ENCODE measurements around the gene NAB1.

Gene NAB1

DNA sequence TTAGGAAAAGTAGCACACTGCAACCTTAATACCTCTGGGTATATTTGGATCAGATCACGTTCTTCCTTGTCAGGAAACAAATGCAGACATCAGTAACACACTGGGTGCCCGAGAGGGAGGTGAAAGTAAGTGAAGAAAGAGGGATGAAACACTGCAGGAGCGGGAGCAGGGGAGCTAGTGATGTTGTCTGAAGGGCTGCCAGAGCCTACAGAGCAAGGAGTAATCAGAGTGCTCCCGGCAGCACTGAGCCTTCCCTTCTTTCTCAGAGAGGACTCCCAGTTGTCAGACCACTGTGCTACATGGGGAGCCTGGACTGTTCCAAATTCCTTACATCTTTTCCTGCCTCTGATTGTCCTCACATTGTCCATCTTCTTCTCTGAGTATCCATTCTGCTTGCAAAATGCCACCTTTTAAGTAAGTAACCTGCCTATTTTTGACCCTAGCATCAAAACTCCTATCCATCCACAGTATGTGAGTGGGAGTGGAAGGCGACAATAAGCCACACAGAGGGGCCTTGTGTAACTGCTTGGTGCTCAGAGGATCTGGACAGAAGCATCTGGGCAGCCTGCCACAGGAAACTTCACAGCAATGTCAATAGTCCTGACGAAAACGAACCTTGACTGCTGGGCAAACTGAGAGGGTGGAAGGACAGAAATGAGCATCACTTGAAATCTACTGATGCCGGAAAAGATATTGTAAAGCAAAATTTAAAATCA is 10.8 kb upstream of the NAB1 start:
- no peak for DNase-seq

DNA sequence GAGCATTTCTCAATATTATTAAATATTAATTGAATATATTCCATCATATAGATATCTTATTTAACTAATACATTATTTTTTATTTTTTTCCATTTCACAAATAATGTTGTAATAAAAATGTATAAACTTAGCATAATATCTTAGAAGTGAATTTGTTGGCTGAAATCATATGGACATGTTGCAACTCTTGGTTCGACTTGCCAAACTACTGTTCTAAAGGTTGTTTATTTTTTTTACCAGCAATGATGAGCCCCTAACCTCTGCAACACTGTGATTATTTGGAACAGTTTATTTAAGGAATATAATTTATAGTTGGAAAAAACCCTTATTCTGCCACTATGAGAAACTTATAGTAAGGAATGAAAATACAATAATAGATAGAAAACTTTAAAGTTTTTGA is 8.8 kb upstream of the NAB1 start:
- no peak for DNase-seq

DNA sequence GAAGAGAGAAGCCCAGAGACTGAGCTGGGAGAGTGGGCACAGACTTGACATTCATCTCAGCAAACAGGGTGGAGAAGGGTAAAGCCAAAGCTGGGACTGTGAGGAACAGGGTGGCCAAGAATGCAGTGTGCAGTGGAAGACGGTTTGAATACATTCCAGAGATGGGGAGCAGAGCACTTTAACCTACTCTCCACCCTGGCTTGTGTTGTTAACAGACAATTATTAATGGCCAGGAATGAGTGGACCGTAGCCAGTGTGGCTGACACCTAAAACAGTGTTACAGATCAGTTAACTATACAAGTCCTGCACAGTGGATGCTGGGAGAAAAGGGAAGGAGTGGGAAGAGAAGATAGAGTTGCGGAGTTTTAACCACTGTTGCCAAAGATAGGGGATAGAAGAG is 7.4 kb upstream of the NAB1 start:
- DNase-seq = no peak

DNA sequence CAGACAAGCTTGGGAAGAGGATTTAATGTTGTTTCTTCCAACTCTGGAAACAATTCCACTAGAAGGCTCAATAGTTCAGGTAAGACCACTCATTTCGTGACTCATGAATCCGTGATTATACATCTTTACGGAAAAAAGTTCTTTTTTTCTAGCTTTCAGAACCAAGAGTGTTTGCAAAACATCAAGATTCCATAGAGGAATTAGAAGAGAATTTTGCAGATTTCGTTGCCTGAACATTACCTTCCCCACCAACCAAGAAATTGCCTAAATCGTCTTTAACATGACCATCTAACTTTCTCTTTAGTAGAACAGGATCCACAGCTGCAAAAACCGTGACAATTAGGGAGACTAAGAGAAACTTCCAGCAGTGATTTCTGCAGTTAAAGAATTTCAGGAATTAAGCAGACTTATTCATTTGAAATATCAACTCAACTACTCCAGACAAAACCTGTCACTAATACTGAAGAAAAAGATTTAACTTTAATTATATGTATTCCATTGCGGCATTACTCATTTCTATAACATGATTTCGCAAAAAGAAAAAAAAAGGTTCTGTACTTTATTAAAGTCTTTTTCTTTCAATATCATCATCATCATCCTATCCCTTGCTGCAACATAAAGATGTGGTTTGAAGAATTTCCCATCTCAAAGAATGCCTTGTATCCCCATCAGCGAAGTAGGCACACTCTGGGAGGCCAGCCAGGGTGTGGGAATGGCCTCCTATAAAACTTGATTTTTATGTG is 1.9 kb upstream of the NAB1 start:
- no peak for DNase-seq

DNA sequence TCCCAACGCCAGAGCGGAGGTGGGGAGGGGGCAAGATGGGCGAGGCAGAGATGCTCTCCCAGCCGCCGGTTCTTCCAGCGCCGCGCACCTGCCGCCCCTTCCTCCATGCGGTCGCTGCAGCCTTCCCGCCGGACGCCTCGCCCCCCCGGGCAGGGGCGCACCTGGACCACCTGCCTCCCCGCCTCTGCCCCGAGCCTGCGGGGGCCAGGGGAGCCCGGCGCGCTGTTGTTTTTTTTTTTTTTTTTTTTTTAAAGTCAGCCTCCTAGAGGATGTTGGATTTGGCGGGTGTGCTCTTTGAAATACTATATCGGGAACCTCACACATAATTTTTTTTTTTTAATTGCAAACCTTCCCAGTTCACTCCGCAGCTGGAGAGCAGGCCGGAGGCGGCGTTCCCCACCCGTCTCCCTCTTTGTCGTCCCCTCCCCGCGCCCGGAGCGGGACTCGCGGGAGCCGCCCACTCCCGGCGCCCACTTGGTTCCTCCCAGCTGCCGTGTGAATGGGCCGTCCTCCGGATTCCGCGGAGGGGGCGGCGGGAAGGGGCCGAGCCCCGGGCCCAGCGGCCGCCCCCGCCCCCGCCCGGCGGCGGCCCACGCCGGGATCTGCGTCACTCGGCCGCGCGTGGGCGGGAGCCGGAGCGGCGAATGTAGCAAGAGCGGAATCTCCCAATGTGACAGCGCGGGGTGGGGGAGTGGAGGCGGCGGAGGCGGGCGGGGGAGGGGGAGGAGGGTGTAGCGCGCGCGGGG is 421 bp upstream of the NAB1 start:
- DNase-seq = peak; percentile 81

DNA sequence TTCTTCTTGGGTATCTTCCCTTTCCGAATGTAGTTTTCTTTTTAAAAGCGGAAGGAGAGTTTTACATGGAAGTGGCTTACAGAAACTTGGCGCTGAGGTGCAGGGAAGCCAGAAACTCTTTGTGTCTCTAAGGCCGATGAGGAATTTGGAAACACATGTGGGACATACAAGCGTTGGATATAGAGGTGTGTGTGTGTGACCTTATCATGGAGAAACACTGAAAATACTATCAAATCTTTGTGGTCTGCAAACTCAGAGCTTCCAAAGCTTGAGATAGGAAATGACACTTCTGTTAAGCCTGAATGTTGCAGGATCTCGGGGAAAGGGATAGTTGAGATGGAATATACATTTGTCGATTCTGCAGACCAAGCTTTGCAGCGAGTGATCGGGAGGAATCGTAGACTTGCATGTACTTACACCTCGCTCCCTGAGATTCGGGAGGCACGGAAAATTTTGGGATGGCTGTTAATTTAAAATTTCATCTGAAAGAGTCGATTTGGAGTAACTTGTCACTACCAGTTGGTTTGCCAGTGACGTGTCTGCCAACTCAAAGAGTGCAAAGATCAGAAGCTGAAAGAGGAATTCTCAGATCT is 1.0 kb downstream of the NAB1 start:
- DNase-seq = no peak

DNA sequence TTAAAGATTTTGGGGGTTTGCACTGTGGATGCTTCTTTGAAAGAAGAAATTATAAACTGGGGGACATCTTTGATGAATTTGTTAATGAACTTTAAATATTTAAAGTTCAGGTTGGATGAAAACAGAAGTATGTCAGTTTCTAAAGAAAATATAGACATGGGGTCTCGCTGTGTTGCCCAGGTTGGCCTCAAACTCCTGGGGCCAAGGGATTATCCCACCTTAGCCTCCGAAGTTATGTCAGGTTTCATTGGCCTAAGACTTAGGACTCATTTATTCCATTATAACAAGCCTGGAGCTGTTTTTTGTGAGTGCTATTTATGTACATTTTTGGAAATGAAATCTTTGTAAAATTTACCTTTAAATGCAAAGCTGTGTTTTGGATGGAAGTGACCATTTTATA is 2.5 kb downstream of the NAB1 start:
- no peak for DNase-seq

DNA sequence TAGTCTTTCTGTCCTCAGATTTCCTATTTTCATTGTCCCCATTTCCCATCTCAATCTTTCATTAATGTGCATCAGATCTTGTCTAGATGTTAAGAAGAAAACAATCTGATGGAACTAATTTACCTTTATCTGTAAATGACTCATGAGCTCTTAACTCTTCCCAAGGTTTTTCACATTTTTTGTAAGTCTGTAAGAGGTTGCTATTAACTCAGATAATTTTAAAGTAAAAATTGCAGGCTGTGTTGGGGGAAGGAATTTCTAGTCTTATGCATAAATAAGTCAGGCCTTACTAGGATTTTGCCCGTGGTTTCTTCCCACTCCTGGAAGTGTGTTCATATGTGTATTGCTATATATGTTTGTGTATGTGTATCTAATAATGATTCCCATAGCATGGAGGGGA is 4.3 kb downstream of the NAB1 start:
- DNase-seq = no peak

DNA sequence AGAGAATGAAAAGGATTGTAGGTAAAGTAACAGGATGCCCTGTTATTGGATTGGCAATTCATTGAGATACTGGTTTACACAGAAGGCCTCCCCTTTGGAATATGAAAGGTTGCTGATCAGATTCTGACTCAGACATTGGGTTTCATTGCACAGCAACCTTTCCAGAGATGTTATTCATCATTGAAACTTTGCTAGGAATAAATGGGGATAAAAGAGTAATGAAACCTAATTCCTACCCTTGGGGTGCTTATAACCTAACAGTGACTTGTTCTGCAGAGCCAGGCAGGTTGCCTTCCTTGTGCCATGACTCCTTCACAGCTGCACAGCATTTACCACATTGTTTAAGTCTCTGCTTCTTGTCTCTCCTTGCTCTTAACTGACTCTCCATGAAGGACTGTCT is 5.0 kb downstream of the NAB1 start:
- no peak for DNase-seq

DNA sequence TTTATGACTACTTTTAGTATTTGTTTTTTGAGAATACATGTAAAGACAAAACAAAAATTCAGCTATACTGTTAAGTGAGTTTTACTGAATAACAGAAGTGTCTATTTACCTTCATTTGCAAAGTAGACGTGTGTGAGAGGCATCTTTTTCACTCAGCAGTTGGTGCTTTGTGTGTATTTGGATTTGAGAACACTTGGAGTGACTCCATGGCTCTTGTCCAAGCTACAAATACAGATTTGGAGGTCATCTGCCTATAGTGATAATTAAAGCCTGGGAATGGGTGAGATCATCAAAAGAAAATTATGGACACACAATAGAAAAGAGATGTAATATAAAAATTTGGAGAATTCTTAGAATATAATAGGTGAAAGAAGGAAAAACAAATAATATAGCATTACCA is 6.2 kb downstream of the NAB1 start:
- DNase-seq = no peak

DNA sequence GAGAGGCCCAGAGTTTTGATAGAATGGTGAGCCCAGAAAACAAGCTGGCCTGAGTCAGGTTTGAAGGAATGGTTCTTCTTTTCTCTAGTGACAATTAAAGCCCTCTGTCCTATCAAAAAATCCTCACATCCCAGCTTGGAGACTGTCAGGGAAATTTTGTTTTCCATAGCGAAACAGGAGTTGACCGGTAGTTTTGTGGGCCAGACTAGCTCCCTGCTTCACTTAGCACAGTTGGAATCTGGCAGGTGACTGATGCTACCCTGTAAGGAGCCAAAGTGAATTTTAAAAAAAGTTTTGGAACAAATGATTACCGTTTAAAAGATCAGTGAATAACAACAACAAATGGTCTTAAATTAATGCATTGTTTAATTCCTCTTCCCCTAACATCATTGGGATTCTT is 6.7 kb downstream of the NAB1 start:
- no peak for DNase-seq

DNA sequence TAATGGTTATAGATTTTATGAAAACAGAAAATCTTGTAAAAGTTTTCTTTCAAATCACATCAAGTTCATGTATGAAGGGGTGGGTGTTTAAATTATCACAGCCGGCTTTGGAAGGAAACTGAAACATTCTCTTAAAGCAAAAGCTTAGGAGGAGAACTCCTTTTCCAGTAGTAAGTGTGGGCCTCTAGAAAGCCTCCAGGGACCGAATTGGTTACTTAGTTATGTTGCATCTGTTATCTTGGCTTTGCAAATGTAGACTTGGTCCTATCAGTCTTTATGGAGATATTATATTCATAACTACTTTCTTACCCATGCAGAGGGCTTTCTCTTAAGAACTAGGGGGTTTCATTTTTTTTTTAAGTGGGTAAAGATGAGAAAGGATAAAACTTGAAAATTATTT is 7.4 kb downstream of the NAB1 start:
- no peak for DNase-seq

DNA sequence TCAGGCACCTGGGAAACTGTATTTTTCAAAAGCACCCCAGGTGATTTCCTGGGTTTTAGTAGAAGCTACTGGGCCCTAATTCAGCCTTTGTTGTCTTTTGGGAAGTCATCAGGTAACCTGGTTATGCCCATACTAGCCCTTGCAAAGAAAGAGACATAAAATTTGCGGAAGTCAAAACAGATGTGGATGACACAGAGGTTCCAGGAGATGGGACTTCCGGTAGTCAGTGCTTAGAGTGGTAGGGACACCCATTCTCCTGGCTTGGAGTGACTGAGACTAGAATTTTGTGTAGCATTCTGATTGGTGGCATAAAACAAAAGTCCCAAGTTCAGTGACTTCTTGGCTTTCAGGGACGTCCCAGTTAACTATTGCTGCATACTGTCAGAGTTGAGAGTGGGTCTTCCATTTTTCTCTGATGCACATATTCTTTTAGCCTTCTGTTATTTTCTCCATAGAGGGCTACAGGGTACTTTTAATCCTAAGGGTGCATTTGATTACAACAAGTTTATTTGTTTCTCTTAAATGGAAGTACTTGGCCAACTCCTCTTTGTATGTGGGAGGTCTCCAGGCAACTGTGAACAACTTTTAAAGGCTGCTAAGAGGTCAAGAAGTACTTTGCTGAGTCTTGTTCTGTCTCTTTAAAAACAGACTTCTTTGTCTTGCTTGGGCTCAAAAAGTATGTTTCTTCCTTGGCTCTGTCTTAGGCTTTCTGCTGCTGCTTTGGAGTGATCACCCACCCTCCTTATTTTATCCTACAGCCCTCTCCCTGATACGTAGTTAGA is 8.8 kb downstream of the NAB1 start:
- no peak for DNase-seq

DNA sequence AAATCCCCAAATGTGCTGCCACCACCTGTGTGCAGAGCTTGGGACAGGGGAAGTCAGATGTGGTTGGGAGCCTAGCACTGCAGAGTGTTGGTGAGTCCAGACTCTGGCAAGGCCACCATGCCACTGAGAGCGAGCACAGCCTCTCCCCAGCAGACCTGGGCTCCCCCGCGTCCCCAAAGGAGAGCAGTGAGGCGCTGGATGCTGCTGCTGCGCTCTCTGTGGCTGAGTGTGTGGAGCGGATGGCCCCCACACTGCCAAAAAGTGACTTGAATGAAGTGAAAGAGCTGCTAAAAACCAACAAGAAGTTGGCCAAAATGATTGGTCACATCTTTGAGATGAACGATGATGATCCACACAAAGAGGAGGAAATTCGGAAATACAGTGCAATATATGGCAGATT is 10.7 kb downstream of the NAB1 start:
- no peak for DNase-seq

DNA sequence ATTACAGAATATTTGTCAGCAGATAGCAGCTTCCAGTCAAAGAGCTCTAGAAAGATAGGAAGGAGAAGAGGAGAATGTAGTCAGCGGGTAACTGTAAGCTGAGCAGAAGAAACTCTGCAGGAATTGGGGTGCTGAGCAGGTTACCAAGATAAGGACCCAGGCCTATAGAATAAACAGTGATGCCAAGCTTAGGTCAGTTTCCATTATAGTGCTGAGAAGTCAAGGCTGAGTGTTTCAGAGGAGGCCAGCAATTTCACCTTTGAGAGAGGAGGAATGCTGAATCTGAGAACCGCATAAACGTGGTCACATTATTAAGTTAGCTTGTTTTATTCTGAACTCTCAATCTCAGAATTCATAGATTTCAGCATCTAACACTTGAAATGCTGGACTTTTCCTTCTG is 13.9 kb downstream of the NAB1 start:
- DNase-seq = no peak

DNA sequence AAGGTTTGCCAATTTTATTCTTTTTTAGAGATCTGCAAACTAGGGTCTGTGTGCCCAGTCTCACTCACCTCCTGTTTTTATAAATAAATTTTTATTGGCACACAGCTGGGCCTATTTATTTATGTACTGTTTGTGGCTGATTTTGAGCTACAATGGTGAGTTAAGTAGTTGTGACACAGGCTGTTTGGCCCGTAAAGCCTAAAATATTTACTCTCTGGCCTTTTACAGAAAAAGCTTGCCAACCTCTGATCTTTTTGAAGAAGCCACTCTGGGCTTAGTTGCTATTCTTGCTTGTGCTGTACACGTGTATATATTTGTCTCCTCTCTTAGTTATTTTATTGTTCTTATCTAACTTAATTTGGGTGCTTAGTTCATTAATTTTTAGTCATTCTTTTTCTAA is 14.5 kb downstream of the NAB1 start:
- no peak for DNase-seq

DNA sequence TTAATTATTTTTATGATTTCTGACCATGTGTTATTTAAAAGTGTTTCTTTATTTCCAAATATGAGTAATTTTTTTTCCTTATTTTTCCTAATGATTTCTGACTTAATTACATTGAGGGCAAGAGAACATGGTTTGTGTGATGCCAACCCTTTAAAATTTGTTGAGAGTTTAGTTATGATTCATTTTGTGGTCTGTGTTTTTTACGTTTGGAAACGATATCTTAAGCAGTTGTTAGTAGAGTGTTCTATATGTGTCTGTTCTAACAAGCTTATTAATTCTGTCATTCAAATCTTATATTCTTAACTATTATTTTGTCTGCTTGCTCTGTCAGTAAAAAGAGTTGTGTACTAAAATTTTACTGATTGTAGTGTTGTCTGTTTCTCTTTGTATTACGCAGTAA is 15.0 kb downstream of the NAB1 start:
- no peak for DNase-seq

DNA sequence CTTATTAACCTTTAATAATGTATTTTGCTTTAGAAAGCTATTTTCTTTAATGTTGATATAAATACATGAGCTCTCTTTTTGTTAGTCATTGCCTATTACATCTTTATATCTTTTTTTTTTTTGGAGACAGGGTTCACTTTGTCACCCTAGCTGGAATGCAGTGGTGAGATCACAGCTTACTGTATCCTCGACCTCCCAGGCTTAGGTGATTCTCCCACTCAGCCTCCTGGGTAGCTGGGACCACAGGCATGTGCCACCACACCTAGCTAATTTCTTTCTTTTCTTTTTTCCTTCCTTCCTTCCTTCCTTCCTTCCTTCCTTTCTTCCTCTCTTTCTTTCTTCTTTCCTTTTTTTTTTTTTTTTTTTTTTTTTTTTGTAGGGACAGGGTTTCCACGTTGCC is 15.4 kb downstream of the NAB1 start:
- no peak for DNase-seq

DNA sequence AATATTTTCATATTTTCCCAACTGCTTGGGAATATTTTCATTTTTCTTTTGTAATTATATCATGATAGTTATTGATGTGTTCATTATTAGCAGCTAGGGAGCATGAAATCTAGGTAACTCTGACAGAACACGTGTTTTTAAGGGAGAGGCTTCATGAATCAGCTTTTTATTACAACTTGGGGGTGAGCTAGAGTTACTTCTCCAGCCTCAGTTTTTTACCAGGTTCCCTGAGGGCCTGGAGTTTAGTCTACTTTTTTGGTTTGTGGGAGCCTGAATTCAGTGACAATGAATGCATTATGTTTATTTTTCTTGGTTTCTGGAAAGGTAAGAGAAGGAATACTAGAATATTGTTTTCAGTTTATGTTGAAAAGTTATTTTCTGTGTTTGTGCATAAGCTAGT is 18.0 kb downstream of the NAB1 start:
- no peak for DNase-seq

DNA sequence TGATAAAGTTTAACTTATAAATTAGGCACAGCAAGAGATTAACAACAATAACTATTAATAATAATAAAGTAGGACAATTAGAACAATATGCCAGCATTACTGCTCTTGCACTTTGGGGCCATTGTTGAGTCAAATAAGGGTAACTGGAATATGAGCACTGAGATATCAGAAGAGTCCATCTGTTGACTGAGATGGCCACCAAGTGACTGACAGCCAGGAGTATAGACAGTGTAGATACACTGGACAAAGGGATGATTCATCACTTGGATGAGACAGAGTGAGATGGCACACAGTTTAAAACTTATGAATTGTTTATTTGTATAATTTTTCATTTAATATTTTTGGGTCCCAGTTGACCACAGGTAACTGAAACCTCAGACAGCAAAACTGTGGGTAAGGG is 20.0 kb downstream of the NAB1 start:
- DNase-seq = no peak

DNA sequence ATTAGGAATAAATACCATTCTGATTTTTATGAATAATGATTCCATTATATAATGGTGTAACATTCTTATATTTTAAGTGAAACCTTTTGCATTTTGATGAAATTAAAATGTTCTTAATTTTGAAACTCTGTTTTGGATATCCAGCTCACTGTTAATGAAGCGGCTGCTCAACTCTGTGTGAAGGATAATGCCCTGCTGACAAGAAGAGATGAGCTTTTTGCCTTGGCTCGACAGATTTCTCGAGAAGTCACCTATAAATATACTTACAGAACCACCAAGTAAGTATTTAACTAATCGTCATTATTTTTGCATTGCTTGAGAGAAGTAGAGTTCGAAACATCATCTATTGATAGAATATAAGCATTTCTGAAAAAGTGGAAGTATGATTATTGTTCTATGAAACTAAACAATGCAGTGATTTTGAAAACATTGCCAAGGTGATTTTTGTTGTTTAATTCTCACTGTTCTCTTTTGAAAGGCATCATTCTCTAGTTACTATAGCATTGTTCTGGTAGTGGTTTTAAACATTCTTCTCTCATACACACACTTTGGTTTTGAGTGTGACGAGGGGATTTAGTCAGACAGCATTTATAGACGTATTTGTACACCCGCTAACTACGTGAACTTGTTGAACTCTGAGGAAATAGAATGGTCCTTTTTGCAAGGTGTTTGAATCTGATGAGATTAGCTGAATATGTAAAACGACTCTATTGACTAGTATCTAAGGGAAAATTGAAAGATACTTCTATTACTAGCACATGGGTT is 21.5 kb downstream of the NAB1 start:
- no peak for DNase-seq

DNA sequence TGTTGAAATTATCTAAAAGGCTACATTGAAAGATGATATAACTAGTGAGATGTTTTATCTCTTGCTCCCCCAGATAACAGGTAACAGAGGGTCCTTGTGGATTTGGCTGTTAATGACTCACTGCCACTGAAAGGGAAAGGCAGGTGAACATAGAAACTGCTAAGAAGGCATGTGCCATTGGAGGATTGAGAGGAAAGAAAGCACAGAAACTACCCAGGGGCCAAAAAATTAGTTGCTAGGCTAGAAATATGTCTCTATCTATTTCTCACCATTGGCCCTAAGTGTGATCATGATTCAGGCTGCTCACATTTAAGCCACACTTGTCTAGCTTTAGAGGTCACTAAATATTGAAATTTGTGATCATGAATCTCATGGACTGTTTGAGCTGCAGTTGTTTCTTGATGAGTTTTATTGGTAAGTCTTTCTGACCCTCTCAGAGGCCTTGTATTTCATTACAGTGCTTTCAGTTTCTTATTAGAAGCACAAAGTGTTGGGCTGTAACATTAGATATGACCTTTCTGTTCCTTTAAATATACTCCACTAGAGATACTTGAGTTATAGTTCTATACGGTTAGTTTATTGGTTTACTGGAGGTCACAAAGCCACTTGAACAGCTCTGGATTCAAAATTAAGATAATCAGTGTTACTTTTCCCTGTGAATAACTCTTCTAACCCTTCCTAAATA is 26.2 kb downstream of the NAB1 start:
- no peak for DNase-seq

Measured in NCI-H774 (cell line).